OCI-LY7 (cell line): ENCODE measurements around the gene DSCAM.

Experiments
- CTCF ChIP-seq: fragments of 200-600 bp; sonication (generic); conservative IDR thresholded peaks from 2 replicates; pipeline ENCODE4 v1.5.1; 2014; ENCODE audit warnings: mild to moderate bottlenecking, antibody characterized with exemption, low read length, moderate library complexity, mixed read lengths
- EZH2phosphoT487 ChIP-seq: fragments of 200-600 bp; sonication (generic); IDR thresholded peaks from 2 replicates; pipeline ENCODE4 v1.6.1; 2018; ENCODE audit warnings: low read depth, borderline replicate concordance, mild to moderate bottlenecking, mixed run types, antibody characterized with exemption, low read length, moderate library complexity, mixed read lengths

- TF ChIP-seq CTCF (no peak), EZH2phosphoT487 (no peak)
These were observed 797.0 kb downstream of the DSCAM start for GRCh38 chr21:40049931-40050290.
